Measurements from ENCODE around the gene MDK.
A peak's percentile ranks its signal among the peaks of the same experiment; 100 is the strongest.

Gene MDK

GRCh38 chr11:46383974-46384701, 2.7 kb downstream of the MDK start:
- DNase-seq = no peak

GRCh38 chr11:46385169-46386004, 3.9 kb downstream of the MDK start:
- no peak for DNase-seq

- DNase-seq = no peak
Observed at GRCh38 chr11:46386005-46386578, 4.6 kb downstream of the MDK start.

DNA sequence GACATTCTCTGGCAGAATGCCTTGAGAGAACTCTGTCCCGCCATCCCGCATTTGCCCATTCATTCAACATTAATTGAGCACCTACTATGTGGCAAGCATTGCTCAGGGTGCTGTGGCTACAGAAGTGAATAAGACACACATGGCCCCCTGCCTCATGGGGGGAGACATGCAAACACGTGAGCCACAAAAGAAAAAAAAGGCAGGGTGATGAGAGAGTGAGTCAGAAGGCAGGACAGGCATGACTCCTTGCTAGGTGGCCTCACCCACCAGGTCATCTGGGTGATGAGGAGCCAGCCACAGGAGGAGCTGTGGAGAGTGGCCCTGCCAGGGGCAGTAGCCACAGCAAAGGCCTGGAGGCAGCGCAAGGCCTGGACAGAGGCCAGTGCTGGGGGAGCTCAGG, 5.2 kb downstream of the MDK start:
- DNase-seq = no peak

GRCh38 chr11:46387456-46387855, 6.0 kb downstream of the MDK start:
- no peak for DNase-seq

GRCh38 chr11:46387919-46388618, 6.6 kb downstream of the MDK start:
- peak; percentile 32 for DNase-seq

DNA sequence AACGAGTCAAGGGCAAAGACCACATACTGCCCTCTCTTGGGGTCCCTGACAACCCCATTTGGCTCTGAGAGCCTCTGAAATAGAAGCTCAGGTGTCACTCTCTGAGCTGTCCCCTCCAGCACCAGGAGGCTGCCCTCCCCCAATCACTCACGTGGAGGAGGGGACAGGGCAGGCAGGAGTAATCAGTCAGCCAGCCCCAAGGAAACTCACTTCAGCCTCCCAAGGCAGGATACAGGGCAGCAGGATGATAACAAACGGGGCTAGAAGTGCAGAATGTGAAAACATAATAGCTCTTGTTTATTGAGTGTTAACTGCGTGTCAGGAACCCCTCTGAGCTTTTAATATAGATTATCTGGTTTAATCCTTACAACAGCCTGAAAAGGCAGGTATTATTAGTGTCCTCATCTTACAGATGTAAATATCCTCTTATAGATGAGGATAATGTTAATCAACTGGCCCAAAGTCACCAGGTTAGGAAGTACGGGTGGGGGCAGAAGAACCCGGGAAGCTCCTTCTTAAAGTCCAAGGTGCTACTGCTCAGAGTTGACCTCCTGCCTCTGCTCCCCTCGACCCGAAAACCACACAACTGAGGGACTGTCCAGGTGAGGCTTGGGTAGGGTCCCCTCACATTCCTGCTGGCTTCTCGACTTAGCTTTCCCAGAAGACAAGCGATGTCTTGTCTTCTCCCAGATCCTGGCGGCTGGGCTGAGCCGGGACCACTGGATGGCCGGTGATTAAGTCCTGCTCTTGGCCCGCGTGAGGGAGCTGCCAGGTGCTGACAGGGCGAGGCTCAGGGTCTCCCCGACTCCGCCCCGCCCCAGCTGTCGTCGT, 7.4 kb downstream of the MDK start:
- no peak for DNase-seq

GRCh38 chr11:46389450-46390330, 8.2 kb downstream of the MDK start:
- peak; percentile 75 for DNase-seq

- DNase-seq = no peak
Observed at GRCh38 chr11:46390331-46391171, 9.1 kb downstream of the MDK start.

- peak; percentile 28 for DNase-seq
Observed at GRCh38 chr11:46391186-46391577, 9.7 kb downstream of the MDK start.

DNA sequence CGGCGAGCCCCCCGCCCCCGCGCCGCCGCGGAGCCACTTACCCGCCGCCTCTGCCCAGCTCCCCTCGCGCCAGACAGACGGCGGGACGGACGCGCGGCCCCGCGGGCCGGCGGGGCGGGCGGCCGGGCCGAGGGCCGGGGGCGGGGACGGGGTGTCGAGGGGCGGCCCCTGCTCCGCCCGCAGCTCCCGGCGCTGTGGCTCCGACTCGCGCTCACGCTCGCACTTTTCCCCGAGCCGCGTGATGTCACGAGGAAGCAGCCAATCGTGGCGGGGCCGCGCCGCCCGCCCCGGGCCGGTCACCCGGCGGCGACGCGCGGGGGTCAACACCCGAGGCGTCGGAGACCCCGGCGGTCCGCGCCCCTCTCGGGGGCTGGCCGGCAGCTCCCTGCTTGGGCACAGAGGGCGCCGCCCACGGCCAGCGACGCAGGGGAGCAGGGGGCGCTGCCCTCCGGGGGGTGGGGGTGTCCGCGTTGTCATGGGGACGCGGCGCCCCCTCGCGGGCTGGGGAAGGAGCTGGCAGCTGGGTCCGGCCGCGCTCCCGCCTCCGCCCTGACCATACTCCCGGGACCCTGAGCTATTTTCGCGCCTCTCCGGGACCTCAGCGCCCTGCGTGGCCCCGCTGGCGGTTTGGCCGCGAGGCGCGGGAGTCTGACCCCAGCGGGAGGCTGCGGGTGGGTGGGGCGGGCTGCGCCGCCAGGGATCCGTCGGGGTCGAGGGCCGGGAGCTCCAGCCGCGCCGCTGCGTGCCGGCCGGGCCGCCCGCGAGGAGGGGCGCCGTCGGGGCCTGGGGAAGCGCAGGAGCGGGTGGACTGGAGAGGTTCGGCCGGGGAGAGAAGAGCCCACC, 10.3 kb downstream of the MDK start, which contains the start of gene CHRM4:
CHRM4 (minus strand) TSS at position 199 of the 843 bp plus-strand sequence. CDS start 5,219 bp downstream, outside the sequence.
- peak; percentile 58 for DNase-seq

GRCh38 chr11:46392421-46393230, 11.2 kb downstream of the MDK start:
- DNase-seq = peak; percentile 89

DNA sequence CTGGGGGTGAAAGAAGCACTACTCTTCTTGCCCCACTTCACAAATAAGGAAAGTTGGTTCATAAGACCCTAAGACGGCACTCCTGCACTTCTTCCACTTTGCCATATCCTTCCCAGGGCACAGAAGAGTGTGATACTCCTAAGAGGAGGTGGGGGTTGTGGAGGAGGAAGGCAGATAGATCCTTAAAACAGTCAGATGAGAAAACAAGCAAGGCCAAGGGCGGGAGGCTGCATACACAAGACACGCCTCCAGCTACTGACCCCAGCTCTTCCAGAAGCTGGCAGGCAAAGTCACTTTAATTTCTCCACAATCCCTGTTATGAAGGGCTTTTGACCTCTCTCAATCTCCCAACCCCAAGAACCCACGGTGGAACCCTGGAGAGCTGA, 11.8 kb downstream of the MDK start:
- no peak for DNase-seq

DNA sequence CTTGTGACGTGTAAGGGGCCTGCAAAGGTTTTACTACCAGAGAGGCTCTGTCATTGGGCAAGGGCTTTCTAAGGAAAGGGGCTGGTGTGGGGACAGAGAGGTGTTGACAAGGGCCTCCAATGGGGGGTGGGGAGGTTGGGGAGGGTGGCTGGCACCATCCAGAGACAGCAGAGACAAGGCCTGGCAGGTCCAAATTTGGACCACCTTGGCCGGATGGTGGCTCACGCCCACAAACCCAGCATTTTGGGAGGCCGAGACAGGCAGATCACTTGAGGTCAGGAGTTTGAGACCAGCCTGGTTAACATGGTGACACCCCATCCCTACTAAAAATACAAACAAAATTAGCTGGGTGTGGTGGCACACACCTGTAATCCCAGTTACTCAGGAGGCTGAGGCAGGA, 12.3 kb downstream of the MDK start:
- no peak for DNase-seq

- no peak for DNase-seq
Observed at GRCh38 chr11:46397526-46397925, 16.1 kb downstream of the MDK start.

GRCh38 chr11:46402957-46403902, 21.8 kb downstream of the MDK start:
- no peak for DNase-seq

DNA sequence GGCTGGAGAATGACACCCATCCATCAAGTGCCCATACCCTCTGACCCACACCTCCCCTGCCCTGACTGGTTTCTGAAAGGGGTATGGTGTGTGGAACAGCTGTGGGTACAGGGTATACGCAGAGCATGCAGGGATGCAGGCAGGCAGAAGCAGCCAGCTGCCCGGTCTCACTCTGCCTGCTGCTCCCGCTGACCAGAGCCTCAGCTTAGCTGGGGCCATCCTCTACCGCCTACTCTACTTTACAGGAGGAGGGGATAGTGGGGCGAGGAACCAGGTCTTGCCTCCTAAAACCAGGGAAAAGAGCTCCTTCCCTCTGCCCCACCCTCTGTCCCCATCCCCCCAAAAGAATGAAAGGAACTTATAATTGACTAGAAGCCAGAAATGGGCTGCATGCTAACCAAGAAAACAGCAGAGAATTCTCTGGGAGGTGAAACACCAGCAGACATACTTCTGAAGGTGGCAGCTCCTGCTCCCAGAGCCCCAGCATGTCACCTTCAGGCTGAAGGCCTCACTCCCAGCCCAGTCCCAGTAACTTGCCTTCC, 23.1 kb downstream of the MDK start:
- DNase-seq = no peak
